Adrenal gland (tissue), 5 donors: Measurements from ENCODE around the gene VSX2.

Source experiments
- CTCF ChIP-seq, 6 experiments: fragments of 450-650 bp in 4 of 6; fragments of 200-600 bp in 2 of 6; sonication (generic) in 1 of 6; IDR thresholded peaks; 1 replicate in 5 of 6; 2 replicates in 1 of 6; pipeline versions ENCODE4 v1.5.1 to v1.8.0; 2016 to 2021; ENCODE audit warnings: antibody characterized with exemption in 6 of 6, mild to moderate bottlenecking in 2 of 6, moderate library complexity in 1 of 6
- POLR2A ChIP-seq, 2 donors: fragments of 450-650 bp; IDR thresholded peaks; one replicate each; pipeline ENCODE4 v1.6.1; 2017; ENCODE audit warnings: antibody characterized with exemption in 2 of 2, mild to moderate bottlenecking in 2 of 2, moderate library complexity in 1 of 2
- donor health status: DM: no; HTN: no; CAD: no.

DNA sequence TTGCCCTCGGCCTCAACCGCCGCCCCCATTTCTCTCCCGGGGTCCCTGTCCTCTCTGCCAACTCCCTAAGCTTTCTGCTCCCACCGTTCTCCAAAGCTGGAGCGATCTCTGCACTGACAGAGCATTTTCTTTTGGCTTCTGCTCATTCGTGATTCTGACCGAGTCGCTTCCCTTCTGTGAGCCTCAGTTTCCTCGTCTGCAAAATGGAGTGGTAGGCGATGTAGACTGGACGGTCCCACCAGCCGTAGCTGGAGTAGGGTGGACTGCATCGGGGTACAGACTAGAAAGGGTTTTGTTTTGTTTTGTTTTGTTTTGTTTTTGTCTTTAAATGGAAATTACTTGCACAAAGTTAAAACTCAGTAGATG lies 2.4 kb downstream of the VSX2 start:
- no peak for TF ChIP-seq POLR2A (IDR thresholded peaks at IDR 0.05)
- TF ChIP-seq CTCF (IDR thresholded peaks at IDR 0.05), result no peak
